ENCODE measurements around the gene TVP23C. TPM values are rescaled to one million over a fixed set of nuclear protein-coding genes. Genes with fewer than 3 reads are reported as not detected.

Gene TVP23C
- total and polyA plus RNA-seq, 8 donors: 2.4 to 74.5 (median 21.0) TPM; not detected in 2

- Histone ChIP-seq H3K27me3 (no peaks in the 10 kb centered on the region), H3K27ac (peak overlapping the region in 4 of 5 donors; percentile 46 to 64 (median 58)), H3K4me1 (peaks cover 0 to 5% (median 0%) of the 10 kb centered on the region in 4 donors), H3K4me3 (no peak overlapping the region), H3K36me3 (peaks cover 0 to 7% (median 2%) of the 10 kb centered on the region in 4 donors), H3K9me3 (no peaks in the 10 kb centered on the region)
- TF ChIP-seq POLR2AphosphoS5 (IDR thresholded peaks at IDR 0.05) (peak in 1 of 3 donors; percentile 30), POLR2A (IDR thresholded peaks at IDR 0.05) (no peak)
- DNase-seq: peak in 1 of 2 donors; percentile 57
- 55 to 76% (median 64%) methylated on average over 11 of the region's 11 CpGs for WGBS, 5 donors
- intact Hi-C loops (cut with DNase I; ENCODE audit: low total_unique reads): no loop called here
These were observed 72.5 kb downstream of the TVP23C start for GRCh38 chr17:15490634-15491261.

- H3K4me1 ChIP-seq: peaks cover 0 to 5% (median 0%) of the 10 kb centered on the region in 4 donors
- TF ChIP-seq POLR2AphosphoS5 (IDR thresholded peaks at IDR 0.05) (no peak), POLR2A (IDR thresholded peaks at IDR 0.05) (no peak), EP300 (IDR thresholded peaks at IDR 0.05) (no peak)
- TF ChIP-seq, protein P1, sequence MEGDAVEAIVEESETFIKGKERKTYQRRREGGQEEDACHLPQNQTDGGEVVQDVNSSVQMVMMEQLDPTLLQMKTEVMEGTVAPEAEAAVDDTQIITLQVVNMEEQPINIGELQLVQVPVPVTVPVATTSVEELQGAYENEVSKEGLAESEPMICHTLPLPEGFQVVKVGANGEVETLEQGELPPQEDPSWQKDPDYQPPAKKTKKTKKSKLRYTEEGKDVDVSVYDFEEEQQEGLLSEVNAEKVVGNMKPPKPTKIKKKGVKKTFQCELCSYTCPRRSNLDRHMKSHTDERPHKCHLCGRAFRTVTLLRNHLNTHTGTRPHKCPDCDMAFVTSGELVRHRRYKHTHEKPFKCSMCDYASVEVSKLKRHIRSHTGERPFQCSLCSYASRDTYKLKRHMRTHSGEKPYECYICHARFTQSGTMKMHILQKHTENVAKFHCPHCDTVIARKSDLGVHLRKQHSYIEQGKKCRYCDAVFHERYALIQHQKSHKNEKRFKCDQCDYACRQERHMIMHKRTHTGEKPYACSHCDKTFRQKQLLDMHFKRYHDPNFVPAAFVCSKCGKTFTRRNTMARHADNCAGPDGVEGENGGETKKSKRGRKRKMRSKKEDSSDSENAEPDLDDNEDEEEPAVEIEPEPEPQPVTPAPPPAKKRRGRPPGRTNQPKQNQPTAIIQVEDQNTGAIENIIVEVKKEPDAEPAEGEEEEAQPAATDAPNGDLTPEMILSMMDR (IDR thresholded peaks at IDR 0.05): no peak
- no peak overlapping the region for H3K27ac ChIP-seq
- 91 to 100% (median 95%) methylated on average over 2 of the region's 2 CpGs for WGBS, 5 donors
- intact Hi-C loops (cut with DNase I; ENCODE audit: low total_unique reads): no loop called here
- no peak for DNase-seq
- no peaks in the 10 kb centered on the region for H3K9me3 ChIP-seq
- no peaks in the 10 kb centered on the region for H3K27me3 ChIP-seq
- H3K4me3 ChIP-seq: no peak overlapping the region
- peaks cover 0 to 7% (median 2%) of the 10 kb centered on the region in 4 donors for H3K36me3 ChIP-seq
These were observed 74.7 kb downstream of the TVP23C start for GRCh38 chr17:15488557-15488956.

GRCh38 chr17:15485045-15485444, 78.2 kb downstream of the TVP23C start:
- Histone ChIP-seq H3K4me3 (no peak overlapping the region), H3K27ac (no peak overlapping the region), H3K9me3 (no peaks in the 10 kb centered on the region), H3K36me3 (peaks cover 0 to 10% (median 5%) of the 10 kb centered on the region in 4 donors), H3K4me1 (no peaks in the 10 kb centered on the region), H3K27me3 (no peaks in the 10 kb centered on the region)
- WGBS, 5 donors: 66 to 71% (median 67%) methylated on average over 4 of the region's 4 CpGs
- DNase-seq: no peak
- TF ChIP-seq POLR2AphosphoS5 (IDR thresholded peaks at IDR 0.05): no peak
- no peak for TF ChIP-seq EP300 (IDR thresholded peaks at IDR 0.05)
- no peak for TF ChIP-seq POLR2A (IDR thresholded peaks at IDR 0.05)
- TF ChIP-seq, protein P1 (IDR thresholded peaks at IDR 0.05): no peak
- intact Hi-C loops (cut with DNase I; ENCODE audit: low total_unique reads): no loop called here

DNA sequence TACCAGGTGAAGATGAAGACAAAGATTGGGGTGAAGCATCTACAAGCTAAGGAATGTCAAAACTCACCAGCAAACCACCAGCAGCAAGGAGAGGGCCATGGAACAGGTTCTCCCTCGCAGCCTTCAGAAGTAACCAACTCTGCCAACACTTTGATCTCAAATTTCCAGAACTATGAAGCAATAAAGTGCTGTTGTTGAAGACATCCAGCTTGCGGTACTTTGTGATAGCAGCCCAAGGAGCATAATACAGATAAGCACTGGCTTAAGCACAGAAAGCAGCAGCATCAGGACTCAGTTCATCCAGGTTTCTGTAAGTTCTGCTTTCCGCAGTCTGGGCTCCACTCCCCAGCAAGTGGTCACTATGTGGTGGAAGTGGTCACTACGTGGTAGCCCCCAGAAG, 79.9 kb downstream of the TVP23C start:
- intact Hi-C loops (cut with DNase I; ENCODE audit: low total_unique reads): no loop called here
- DNase-seq: no peak
- Histone ChIP-seq H3K4me1 (no peaks in the 10 kb centered on the region), H3K36me3 (peaks cover 0 to 10% (median 5%) of the 10 kb centered on the region in 4 donors), H3K27ac (no peak overlapping the region), H3K4me3 (no peak overlapping the region), H3K9me3 (no peaks in the 10 kb centered on the region), H3K27me3 (no peaks in the 10 kb centered on the region)
- TF ChIP-seq EP300 (IDR thresholded peaks at IDR 0.05): no peak
- 46 to 77% (median 72%) methylated on average over 4 of the region's 4 CpGs for WGBS, 5 donors

- Histone ChIP-seq H3K4me3 (no peak overlapping the region), H3K4me1 (no peaks in the 10 kb centered on the region), H3K36me3 (peaks cover 0 to 10% (median 5%) of the 10 kb centered on the region in 4 donors), H3K27me3 (no peaks in the 10 kb centered on the region), H3K9me3 (no peaks in the 10 kb centered on the region), H3K27ac (no peak overlapping the region)
- intact Hi-C loops (cut with DNase I; ENCODE audit: low total_unique reads): no loop called here
- no peak for DNase-seq
- 77 to 85% (median 84%) methylated on average over 6 of the region's 6 CpGs for WGBS, 5 donors
- no peak for TF ChIP-seq POLR2AphosphoS5 (IDR thresholded peaks at IDR 0.05)
- TF ChIP-seq POLR2A (IDR thresholded peaks at IDR 0.05): no peak
- TF ChIP-seq EP300 (IDR thresholded peaks at IDR 0.05): no peak
- TF ChIP-seq, protein P1 (IDR thresholded peaks at IDR 0.05): no peak
These were observed 80.8 kb downstream of the TVP23C start for GRCh38 chr17:15482476-15482875.

Data from stomach (tissue), 9 donors.